Measurements from ENCODE around the gene MYRF.

DNA sequence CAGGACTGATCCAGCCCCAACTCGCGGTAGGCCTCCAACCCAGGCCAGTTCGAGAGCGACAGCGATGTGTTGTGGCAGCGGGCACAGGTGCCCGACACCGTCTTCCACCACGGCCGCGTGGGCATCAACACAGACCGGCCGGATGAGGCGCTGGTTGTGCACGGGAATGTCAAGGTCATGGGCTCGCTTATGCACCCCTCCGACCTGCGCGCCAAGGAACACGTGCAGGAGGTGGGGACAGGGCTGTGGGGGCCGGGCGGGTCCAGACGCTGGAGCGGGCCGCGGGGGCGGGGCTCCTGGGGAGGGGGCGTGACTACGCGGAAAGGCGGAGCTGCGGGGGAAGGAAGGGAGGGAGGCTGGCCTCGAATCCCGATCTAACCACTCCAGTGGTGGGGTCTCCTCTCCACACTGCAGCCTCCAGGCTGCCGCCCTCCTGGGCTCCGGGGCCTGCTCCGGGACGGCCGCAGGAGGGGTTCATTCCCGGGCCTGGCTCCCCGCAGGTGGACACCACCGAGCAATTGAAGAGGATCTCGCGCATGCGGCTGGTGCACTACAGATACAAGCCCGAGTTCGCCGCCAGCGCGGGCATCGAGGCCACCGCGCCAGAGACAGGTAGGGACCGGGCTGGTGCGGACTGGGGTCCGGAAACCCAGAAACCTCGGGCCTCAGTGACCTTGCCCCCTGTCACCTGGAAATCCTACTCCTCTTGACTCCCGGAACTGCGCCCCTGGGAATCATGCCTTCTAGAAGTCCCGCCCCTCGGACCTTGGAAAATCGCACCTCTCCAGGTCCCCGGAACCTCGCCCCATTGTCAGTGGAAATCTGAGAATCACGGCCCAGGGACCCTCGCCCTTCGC is 25.0 kb downstream of the MYRF start:
- no peak for TF ChIP-seq CTCF (IDR thresholded peaks at IDR 0.05)
- TF ChIP-seq EZH2 (IDR thresholded peaks at IDR 0.05): no peak
- no peak for TF ChIP-seq EZH2phosphoT487 (IDR thresholded peaks at IDR 0.05)

Data from neural progenitor cell (in vitro differentiated cells).